IPS-18c (cell line): ENCODE data around the gene MRPL17.
"Not testable (repeated sequence)": the region's sequence is repeated elsewhere in the genome, so short reads cannot be mapped to it uniquely, and the experiment has no call there.

Source experiments
- H3K4me3 ChIP-seq: 2 replicates; pipeline ENCODE4 v1.7.0; 2013; ENCODE audit warnings: low read depth, mild to moderate bottlenecking, low read length, moderate library complexity; ENCODE audit not compliant: insufficient read depth
- H3K9me3 ChIP-seq: one replicate; pipeline ENCODE4 v1.6.1; 2013; ENCODE audit warnings: mild to moderate bottlenecking, low read length, moderate library complexity; ENCODE audit not compliant: control insufficient read depth, insufficient read depth

Gene MRPL17

DNA sequence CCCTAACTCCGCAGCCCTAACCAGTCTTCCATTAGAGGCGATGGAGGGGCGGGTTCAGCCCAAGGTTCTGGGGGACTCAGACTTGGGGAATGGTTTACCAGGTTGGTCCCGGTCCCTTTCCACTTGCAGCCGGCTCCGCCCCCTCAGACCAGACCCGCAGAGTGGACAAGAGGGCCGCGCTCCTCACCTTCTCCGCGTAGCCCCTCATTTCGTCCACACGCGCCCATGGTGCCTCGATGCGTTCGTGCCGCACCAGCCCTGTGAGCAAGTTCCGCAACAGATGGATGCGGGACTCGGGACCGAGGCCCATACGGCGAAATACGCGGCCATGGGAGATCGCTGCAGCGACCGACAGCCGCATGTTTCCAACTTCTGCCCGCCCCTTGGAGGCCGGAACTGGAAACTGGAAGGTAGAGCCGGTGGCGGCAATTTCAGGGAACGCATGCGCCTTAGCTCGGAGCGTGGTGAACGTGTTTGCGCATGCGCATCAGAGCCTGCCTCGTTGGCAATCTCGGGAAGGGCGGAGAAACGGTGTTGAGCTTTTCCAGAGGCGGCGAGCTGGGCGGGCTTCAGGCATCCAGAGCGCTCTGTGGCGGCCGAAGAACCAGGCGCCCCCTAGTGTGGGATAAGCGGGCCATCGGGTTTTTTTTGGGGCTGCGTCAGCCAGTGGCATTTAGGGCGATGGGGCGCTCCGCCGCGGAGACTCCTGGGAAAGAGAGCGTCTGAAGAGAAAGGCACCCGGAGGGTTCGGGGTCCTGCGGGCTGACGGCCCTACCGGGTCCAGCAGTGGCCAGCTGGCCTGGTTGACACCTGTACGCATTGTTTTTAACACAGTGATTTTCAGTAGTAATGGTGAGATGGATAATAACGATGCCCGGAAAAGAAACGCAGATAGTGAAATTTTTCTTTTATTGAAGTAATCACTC, at the start of gene MRPL17:
Gene MRPL17, minus strand, starts transcription at position 405 of the 926 bp plus-strand sequence. Its CDS starts 44 bp downstream, at position 361.
- peak within 1 kb of the TSS; percentile 96 for H3K4me3 ChIP-seq
- H3K9me3 ChIP-seq: no peaks in the 10 kb centered on the region

DNA sequence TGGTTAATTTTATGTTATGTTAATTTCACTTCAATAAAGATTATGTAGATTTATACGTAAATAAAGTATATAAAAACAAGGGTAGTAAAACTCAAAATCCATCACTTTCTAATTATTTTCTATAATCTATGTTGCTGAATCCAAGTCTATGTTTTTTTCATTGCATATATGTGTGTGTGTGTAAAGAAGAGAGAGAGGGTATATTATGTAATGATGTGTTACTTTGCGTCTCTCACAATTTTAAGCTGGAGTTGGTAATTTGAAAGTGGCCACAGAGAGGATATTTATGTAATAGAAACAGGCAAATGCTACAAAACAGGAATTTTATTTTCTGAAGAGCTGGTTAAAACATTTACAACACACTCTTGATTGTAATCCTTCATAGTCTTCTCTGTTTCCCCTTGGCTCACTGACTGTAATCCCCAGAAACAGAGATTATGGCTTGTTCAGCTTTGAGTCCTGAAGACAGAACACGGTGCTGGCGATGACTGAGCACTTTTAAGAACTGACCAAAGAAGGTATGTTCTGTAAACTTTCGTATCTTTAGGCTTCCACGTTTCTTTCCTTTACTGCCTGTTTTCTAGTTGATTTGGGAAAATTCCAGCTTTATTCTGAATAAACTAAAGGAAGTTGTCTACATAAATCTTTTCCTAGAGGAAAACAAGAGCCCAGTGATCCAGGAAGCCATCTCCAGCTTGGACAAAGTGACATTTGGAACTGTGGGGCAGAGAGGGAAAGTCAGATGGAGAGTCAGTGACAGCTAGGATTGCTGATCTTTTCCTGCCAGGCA, 45.0 kb upstream of the MRPL17 start:
- H3K9me3 ChIP-seq: no peaks in the 10 kb centered on the region
- H3K4me3 ChIP-seq: no peak overlapping the region

DNA sequence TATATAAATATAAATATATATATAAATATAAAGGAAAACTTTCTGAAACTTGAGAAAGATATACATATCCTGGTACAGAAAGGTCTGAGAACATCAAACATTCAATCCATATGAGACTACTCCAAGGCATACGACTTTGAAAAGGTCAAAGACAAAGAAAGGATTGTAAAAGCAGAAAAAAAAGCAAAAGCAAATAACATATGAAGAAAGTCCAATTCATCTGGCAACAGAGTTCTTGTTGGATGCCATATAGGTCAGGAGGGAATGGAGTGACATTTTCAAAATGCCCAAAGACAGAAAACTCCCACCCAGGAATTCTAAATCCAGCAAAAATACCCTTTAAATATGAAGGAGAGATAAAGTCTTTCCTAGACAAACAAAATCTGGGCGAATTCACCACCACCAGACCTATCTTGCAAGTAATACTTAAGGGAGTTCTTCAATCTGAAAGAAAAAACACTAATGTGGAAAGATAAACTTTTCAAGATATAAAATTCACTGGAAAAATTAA, 42.3 kb upstream of the MRPL17 start:
- Histone ChIP-seq H3K4me3 (no peak overlapping the region), H3K9me3 (no peaks in the 10 kb centered on the region)

DNA sequence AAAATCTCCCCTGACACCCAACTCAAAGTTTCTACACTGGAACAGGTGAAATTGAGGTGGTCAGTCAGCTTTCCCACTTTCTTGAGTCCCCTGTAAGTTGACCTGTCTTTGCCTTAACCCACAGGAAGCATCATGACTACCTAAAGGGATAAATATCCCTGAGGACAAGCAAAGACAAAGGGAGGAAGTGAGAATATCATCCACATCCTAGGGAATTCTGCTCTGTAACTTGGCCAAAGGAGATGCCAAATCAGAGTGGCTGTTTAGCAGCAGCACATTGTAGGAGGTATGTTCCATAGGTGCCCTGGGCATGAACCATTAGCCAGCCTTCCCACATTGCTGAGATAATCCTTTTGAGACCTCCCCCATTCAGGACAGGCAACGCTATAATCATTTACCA, 40.9 kb upstream of the MRPL17 start:
- no peaks in the 10 kb centered on the region for H3K9me3 ChIP-seq
- H3K4me3 ChIP-seq: no peak overlapping the region

DNA sequence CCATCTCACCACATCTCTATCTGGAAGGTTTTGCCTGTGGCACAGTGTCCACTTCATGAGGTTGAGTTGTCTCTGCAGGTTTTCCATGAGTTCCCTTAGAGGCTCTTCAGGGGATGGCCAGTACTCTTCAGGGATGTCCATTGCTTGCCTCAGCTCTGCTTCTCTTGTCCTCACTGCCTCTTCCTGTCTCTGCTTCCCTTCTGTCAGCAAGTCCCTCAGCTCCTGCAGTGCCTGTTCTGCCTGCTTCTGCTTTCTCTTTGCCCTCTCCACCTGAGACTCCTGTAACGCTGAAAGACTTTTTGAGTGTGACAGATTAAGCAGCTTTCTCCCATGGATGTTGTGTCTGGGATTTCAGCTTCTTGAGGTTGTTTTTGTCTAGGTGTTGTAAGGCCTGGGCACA, 38.2 kb upstream of the MRPL17 start:
- Histone ChIP-seq H3K9me3 (no peaks in the 10 kb centered on the region), H3K4me3 (no peak overlapping the region)

DNA sequence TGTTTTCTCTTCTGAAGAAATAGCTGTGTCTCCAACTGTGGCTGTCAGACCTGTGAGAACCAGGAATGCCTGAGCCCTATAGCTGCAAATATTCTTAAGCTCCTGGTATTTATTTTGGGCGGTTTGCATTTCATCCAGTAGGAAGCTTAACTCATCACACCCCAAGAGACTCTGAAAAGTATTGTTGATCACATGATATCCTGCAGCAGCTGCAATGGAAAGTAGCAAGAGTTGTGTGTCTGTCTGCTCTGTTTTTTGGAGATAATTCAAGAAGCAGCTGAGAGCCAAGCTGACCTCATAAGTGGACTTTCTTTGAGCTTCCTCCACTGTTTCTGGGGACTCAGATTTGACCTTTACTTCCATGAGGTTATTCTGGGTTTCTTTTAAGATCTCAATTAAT, 36.4 kb upstream of the MRPL17 start:
- Histone ChIP-seq H3K9me3 (no peaks in the 10 kb centered on the region), H3K4me3 (no peak overlapping the region)

DNA sequence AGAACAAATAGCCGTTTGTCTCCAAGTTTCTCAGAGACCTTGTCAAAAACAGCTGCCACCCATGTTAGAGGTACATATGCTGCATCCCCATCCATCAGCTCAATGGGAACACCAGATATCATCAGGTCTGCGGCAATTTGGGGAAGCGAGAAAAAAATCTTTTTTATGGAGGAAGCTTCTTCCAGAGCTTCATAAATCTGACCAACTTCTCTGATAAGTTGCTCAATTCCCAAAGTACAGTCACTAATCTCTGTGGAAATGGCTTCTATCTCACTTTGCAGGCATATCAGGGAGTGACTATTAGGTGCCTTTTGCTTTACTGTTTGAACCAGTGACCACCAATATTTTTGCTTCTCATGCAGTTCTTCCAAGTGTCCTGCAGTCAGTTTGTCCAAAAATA, 34.3 kb upstream of the MRPL17 start:
- no peaks in the 10 kb centered on the region for H3K9me3 ChIP-seq
- no peak overlapping the region for H3K4me3 ChIP-seq

DNA sequence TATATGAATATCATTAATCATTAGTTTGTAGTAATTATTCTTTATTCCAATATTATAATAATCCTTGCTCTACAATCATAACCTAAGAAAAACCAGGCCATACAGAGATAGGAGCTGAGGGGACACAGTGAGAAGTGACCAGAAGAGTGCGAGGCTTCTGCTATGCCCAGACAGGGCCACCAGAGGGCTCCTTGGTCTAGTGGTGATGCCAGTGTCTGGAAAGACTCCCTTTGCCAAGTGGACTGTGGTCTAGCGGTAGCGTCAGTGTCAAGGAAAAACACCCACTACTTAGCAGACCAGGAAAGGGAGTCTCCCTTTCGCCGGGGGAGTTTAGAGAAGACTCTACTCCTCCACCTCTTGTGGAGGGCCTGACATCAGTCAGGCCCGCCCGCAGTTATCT, 28.4 kb upstream of the MRPL17 start:
- H3K4me3 ChIP-seq, H3K9me3 ChIP-seq: not testable (repeated sequence)

DNA sequence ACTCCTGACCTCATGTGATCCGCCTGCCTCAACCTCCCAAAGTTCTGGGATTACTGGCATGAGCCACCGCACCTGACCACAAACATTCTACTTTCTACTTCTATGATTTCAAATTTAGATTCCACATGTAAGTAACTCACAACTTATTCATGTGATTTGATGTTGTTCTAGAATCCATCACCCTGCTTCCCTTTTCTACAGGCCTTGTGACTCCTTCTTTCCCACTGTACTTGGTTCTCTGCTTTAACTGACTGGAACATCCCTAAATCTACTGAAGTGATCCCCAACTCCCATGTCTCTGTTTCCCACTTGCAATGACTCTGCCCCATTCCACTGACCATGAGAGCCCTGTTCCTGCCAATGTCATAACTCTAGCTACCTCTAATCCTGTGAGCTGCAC, 25.7 kb upstream of the MRPL17 start:
- Histone ChIP-seq H3K4me3 (no peak overlapping the region), H3K9me3 (no peaks in the 10 kb centered on the region)

DNA sequence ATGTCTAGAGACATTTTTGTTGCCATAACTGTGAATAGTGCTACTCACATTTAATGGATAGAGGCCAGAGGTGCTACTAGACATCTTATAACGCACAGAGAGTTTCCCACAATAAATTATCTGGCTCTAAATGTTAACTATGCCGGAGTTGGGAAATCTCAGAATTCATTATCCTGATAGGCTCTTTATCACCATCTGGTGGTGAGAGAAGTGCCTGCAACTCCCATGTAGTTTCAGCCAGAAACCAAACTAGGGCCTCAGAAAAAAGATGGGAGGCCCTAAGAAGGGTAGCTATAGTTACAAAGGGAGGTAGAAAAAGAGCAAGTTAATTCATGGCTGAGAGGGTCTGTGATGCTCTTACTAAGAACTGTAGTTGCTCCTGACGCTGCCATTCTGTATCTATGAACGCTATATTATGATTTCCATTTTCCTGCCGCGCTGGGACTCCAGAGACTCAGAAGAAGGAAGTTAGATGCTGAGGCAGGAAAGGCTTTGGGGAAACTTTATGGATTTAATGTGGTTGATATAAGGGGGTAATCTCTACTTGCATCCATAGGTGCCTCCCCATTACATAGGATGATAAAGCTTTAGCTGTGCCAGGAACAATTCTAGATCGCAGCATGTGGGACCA, 22.9 kb upstream of the MRPL17 start:
- H3K9me3 ChIP-seq: no peaks in the 10 kb centered on the region
- no peak overlapping the region for H3K4me3 ChIP-seq

DNA sequence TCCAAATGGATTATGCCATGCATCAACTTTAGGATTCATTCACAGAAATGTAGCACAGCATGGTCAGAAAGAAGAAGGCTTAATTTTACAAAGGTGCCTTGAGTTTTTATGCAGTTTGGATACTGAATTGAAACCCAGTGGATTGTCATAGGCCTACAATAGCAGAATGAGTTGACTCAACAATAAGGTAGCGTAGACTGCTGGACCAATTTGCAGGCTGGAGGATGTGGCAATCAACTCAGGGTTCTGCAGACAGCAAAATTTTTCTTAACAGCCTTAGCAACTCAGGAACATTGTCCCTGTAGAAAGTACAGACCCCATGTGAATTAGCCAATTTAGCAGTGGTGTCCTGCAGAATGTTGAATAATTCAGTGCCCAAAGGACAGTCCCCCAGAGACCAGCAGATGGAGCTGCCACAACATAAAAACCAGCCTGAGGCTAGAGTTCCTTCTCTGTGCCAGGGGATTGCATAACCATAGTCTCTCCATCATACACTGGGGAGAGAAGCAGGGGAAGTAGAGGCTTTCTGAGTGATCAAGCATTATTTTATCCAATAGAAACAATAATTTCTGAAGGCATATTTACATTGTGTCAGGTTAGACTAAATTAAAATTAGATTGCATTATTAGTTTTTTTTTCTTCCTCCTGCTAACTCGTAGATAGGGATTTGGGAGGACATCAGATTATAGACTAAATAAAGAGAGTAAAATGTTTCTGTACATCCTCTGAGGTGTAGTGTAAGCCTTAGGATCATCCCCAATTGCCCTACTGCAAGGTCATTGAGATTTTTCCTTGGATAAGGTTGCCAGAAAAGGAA, 20.3 kb upstream of the MRPL17 start:
- H3K9me3 ChIP-seq: no peaks in the 10 kb centered on the region
- H3K4me3 ChIP-seq: no peak overlapping the region

DNA sequence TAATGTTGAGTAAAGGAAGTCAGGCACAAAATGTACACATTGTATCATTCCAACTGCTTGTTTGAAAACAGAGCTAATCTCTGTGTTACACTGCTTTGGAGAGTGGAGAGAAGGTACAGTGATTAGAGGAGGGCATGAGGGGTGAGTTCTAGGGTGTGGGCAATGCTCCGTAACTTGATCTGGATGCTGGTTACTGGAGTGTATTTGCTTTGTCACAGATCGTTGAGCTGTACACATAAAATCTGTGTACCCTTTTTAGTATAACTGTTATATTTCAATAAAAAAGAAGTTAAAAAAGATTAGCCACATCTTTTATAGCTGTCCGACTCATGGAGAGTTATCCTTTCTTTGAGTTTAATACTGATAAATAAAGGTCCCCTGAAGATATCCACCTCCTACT, 18.8 kb upstream of the MRPL17 start:
- H3K9me3 ChIP-seq, H3K4me3 ChIP-seq: not testable (repeated sequence)

DNA sequence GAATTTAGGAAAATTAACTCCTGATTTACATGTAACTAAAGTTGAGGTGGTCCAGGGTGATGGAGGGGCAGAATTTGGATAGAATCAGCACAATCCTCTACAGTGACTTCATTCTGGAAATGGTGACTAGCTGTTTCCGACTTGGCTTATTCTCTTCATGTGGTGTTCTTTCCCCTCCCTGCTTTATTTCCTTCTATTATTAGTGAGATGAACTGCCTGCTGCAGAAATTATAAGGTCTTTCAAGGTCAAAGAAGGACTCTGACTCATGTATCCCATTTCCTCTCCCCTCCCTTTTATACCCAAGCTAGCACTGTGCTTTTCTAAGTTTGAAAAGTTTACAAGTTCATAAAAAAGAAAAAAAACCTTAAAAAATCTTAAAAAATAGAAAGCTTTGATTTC, 12.2 kb upstream of the MRPL17 start:
- Histone ChIP-seq H3K4me3 (no peak overlapping the region), H3K9me3 (no peaks in the 10 kb centered on the region)

DNA sequence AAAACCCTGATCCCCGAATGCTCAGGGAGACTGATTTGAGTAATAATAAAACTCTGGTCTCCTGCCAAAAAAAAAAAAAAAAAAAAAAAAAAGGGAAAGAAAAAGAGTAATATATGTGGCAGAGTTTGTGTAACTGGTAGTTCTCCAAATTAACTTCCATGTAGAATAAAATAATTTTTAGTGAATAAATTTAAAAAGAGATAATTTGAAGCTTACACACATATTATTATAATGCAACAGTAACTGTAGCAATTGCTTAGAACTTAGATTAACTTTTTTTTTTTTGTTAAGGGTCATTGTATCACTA, 11.0 kb upstream of the MRPL17 start:
- Histone ChIP-seq H3K9me3 (no peaks in the 10 kb centered on the region), H3K4me3 (no peak overlapping the region)

DNA sequence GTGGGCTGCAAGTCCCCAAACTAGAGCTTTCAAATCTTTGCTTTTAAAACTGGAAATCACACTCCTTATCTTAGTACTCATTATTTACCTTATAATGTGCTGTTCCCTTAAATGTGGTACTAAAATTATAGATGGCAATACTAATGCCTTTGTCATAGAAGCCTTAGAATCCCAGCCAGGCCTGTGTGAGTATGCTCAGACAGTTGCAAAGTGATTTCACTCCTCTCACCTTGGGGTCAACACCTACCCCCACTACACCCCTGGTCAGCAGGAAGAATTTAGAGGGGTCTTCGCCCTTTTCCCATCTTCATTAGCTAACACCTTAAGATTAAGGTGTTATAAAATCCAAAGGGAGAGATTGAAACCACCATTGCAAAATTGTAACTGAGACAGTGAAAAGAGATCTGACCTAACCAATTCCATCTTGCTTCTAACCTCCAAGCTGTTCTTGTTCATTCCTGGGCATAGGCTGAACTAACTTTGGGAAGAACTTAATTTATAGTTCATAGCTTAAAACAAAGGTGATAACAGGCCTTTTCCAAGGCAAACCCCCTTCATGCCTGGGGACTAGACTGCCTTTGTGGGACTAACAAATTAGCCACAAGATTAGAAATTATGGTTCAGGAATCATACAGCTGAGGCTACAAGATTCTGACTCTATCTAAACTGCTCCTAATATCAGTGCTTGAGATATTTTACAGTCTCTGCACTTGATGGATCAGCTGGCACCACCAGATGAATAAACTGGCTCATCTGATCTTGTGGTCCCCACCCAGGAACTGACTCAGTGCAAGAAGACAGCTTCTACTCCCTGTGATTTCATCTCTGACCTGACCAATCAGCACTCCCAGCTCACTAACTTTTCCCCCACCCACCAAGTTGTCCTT, 10.4 kb upstream of the MRPL17 start:
- Histone ChIP-seq H3K4me3 (no peak overlapping the region), H3K9me3 (no peaks in the 10 kb centered on the region)

DNA sequence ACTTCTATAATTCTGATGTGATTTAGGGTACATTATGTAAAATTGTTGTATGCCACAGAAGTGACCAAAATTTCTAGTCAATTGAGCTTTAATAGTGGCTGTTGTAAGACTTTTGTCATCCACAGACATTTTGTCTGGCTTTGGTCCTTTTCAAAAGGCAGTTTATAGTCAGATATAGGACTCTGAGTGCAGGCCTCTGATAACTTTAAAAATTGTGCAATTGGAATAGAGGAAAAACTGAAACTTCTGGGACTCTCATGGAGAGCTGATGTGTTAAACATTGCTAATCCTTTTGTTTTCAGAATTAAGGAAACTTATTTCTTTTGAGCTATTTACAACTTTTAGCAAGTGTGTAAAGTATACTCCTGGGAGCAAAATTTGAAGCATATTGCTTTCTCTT, 9.0 kb upstream of the MRPL17 start:
- Histone ChIP-seq H3K9me3 (no peaks in the 10 kb centered on the region), H3K4me3 (no peak overlapping the region)
